ENCODE data around the gene SLC2A11.

The SLC2A11 gene

GRCh38 chr22:23922921-23923320, 65.2 kb downstream of the SLC2A11 start:
- H3K4me3 ChIP-seq (ENCODE audit: low read depth, low read length) = no peak overlapping the region
- peak; percentile 24 for DNase-seq (ENCODE audit: low read depth)
- TF ChIP-seq, protein P1, sequence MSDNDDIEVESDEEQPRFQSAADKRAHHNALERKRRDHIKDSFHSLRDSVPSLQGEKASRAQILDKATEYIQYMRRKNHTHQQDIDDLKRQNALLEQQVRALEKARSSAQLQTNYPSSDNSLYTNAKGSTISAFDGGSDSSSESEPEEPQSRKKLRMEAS (IDR thresholded peaks at IDR 0.05; ENCODE audit: low read depth, low read length) = no peak
- TF ChIP-seq MYC (IDR thresholded peaks at IDR 0.05; ENCODE audit: low read depth, low read length) = no peak
- TF ChIP-seq, protein P2, sequence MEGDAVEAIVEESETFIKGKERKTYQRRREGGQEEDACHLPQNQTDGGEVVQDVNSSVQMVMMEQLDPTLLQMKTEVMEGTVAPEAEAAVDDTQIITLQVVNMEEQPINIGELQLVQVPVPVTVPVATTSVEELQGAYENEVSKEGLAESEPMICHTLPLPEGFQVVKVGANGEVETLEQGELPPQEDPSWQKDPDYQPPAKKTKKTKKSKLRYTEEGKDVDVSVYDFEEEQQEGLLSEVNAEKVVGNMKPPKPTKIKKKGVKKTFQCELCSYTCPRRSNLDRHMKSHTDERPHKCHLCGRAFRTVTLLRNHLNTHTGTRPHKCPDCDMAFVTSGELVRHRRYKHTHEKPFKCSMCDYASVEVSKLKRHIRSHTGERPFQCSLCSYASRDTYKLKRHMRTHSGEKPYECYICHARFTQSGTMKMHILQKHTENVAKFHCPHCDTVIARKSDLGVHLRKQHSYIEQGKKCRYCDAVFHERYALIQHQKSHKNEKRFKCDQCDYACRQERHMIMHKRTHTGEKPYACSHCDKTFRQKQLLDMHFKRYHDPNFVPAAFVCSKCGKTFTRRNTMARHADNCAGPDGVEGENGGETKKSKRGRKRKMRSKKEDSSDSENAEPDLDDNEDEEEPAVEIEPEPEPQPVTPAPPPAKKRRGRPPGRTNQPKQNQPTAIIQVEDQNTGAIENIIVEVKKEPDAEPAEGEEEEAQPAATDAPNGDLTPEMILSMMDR (IDR thresholded peaks at IDR 0.05; ENCODE audit: low read depth, low read length) = no peak
- no peak for TF ChIP-seq POLR2A (IDR thresholded peaks at IDR 0.05; ENCODE audit: extremely low read depth, insufficient read length)

- no peak overlapping the region for H3K4me3 ChIP-seq (ENCODE audit: low read depth, low read length)
- TF ChIP-seq POLR2A (IDR thresholded peaks at IDR 0.05; ENCODE audit: extremely low read depth, insufficient read length) (no peak), MYC (IDR thresholded peaks at IDR 0.05; ENCODE audit: low read depth, low read length) (no peak)
- TF ChIP-seq, protein P1 (IDR thresholded peaks at IDR 0.05; ENCODE audit: low read depth, low read length) = no peak
- TF ChIP-seq, protein P2 (IDR thresholded peaks at IDR 0.05; ENCODE audit: low read depth, low read length) = no peak
- no peak for DNase-seq (ENCODE audit: low read depth)
These were observed 67.4 kb downstream of the SLC2A11 start for GRCh38 chr22:23925020-23925606.

DNA sequence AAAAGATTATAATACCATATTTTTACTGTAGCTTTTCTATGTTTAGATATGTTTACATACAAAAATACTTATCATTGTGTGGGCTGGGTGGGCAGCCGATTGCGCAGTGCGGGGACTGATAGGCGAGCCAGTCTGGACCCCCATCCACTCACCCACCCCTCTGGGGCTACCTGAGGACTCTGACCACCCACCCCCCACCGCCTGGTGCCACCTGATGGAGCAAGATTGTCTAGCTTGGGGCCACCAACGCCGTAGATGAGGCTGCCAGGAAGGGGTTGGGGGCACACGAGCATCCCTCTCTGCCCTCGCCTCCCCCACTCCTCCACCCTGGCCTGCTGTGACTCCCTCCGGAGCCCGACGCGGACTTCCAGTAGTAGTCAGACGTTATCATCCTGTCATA, 68.9 kb downstream of the SLC2A11 start:
- TF ChIP-seq, protein P1 (IDR thresholded peaks at IDR 0.05; ENCODE audit: low read depth, low read length) = no peak
- TF ChIP-seq POLR2A (IDR thresholded peaks at IDR 0.05; ENCODE audit: extremely low read depth, insufficient read length) = no peak
- no peak for TF ChIP-seq MYC (IDR thresholded peaks at IDR 0.05; ENCODE audit: low read depth, low read length)
- TF ChIP-seq, protein P2 (IDR thresholded peaks at IDR 0.05; ENCODE audit: low read depth, low read length) = no peak
- DNase-seq (ENCODE audit: low read depth) = no peak
- H3K4me3 ChIP-seq (ENCODE audit: low read depth, low read length) = no peak overlapping the region

Data from NB4 (cell line).